ENCODE data around the gene COP1.

Gene COP1

DNA sequence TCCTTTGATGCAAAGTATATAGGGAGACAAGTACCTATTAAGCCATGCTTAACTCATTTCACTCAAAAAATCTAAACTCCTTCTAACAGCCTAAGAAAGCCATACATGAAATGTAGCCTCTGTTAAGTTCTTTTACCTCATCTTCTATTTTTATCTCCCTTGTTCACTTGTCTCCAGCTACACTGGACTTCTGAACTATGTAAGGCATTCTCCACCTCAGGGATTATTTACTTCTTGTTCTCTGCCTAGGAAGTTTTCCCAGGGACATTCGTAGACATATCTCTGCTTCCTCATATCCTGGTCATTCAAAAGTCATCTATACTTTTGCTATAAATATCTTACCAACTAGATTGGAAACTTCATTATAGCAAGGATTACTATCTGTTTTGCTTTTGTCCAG, 96.9 kb downstream of the COP1 start:
- H3K79me1 ChIP-seq (ENCODE audit: low read depth, low read length), result no peaks in the 10 kb centered on the region
- H2BK15ac ChIP-seq (ENCODE audit: low read length), result no peak overlapping the region
- H2AK5ac ChIP-seq (ENCODE audit: low read depth, low read length), result no peak overlapping the region
- no peak overlapping the region for H2BK12ac ChIP-seq (ENCODE audit: low read length)
- no peak for DNase-seq (ENCODE audit: low spot score)
- no peaks in the 10 kb centered on the region for H3K9me3 ChIP-seq (replicated peaks in 1 of 2; ENCODE audit: control insufficient read depth in 2 of 2, insufficient read depth in 1 of 2, low read depth in 1 of 2, low read length in 2 of 2)
- no peak overlapping the region for H4K8ac ChIP-seq (ENCODE audit: low read depth, low read length)
- H3K4ac ChIP-seq (ENCODE audit: low read length), result no peak overlapping the region
- no peaks in the 10 kb centered on the region for H3K4me1 ChIP-seq (ENCODE audit: control insufficient read depth in 2 of 2, insufficient read depth in 1 of 2, low read depth in 1 of 2, low read length in 2 of 2)
- H3K9ac ChIP-seq (ENCODE audit: low read depth, low read length, poor library complexity), result no peak overlapping the region
- no peak overlapping the region for H2AFZ ChIP-seq (ENCODE audit: low read length)
- no peak overlapping the region for H3K4me2 ChIP-seq (ENCODE audit: insufficient read depth, low read length, poor library complexity, severe bottlenecking)
- H2BK120ac ChIP-seq (ENCODE audit: low read depth, low read length), result no peak overlapping the region
- no peak overlapping the region for H2BK5ac ChIP-seq (ENCODE audit: low read length)
- H3K27me3 ChIP-seq (ENCODE audit: control insufficient read depth in 3 of 3, insufficient read depth in 3 of 3, low read depth in 1 of 3, low read length in 3 of 3), result no peaks in the 10 kb centered on the region
- no peak overlapping the region for H4K91ac ChIP-seq (ENCODE audit: low read depth, low read length, poor library complexity)
- WGBS, 2 donors (ENCODE audit: extremely low coverage in 2 of 2, insufficient read length in 2 of 2, insufficient replicate concordance in 1 of 2), result no CpG with 5 or more reads among the region's 1 CpG
- H3K36me3 ChIP-seq (replicated peaks in 1 of 2; ENCODE audit: control insufficient read depth in 2 of 2, insufficient read depth in 2 of 2, low read length in 2 of 2), result peaks cover 0 to 64% of the 10 kb centered on the region in 2 donors
- H3K18ac ChIP-seq (ENCODE audit: low read length), result no peak overlapping the region
- H3K14ac ChIP-seq (ENCODE audit: low read length), result no peak overlapping the region
- H3K27ac ChIP-seq (replicated peaks; ENCODE audit: low read length), result no peak overlapping the region
- H3K4me3 ChIP-seq (ENCODE audit: low read length in 2 of 2), result no peak overlapping the region
- H3K23ac ChIP-seq (ENCODE audit: low read depth, low read length, poor library complexity), result no peak overlapping the region

GRCh38 chr1:176102768-176103350, 104.2 kb downstream of the COP1 start:
- no peak overlapping the region for H3K4me3 ChIP-seq (ENCODE audit: low read length in 2 of 2)
- H3K9ac ChIP-seq (ENCODE audit: low read depth, low read length, poor library complexity), result no peak overlapping the region
- no peak overlapping the region for H3K4me2 ChIP-seq (ENCODE audit: insufficient read depth, low read length, poor library complexity, severe bottlenecking)
- H2AK5ac ChIP-seq (ENCODE audit: low read depth, low read length), result no peak overlapping the region
- peaks cover 4 to 20% of the 10 kb centered on the region in 2 donors for H3K9me3 ChIP-seq (replicated peaks in 1 of 2; ENCODE audit: control insufficient read depth in 2 of 2, insufficient read depth in 1 of 2, low read depth in 1 of 2, low read length in 2 of 2)
- H4K91ac ChIP-seq (ENCODE audit: low read depth, low read length, poor library complexity), result no peak overlapping the region
- no peak overlapping the region for H2AFZ ChIP-seq (ENCODE audit: low read length)
- H3K18ac ChIP-seq (ENCODE audit: low read length), result no peak overlapping the region
- no peak overlapping the region for H2BK120ac ChIP-seq (ENCODE audit: low read depth, low read length)
- H3K79me1 ChIP-seq (ENCODE audit: low read depth, low read length), result no peaks in the 10 kb centered on the region
- H2BK5ac ChIP-seq (ENCODE audit: low read length), result no peak overlapping the region
- no CpG with 5 or more reads among the region's 1 CpG for WGBS, 2 donors (ENCODE audit: extremely low coverage in 2 of 2, insufficient read length in 2 of 2, insufficient replicate concordance in 1 of 2)
- H4K8ac ChIP-seq (ENCODE audit: low read depth, low read length), result no peak overlapping the region
- H3K23ac ChIP-seq (ENCODE audit: low read depth, low read length, poor library complexity), result no peak overlapping the region
- H3K27me3 ChIP-seq (ENCODE audit: control insufficient read depth in 3 of 3, insufficient read depth in 3 of 3, low read depth in 1 of 3, low read length in 3 of 3), result no peaks in the 10 kb centered on the region
- H3K27ac ChIP-seq (replicated peaks; ENCODE audit: low read length), result no peak overlapping the region
- no peak overlapping the region for H2BK15ac ChIP-seq (ENCODE audit: low read length)
- no peak for DNase-seq (ENCODE audit: low spot score)
- H3K4ac ChIP-seq (ENCODE audit: low read length), result no peak overlapping the region
- no peaks in the 10 kb centered on the region for H3K4me1 ChIP-seq (ENCODE audit: control insufficient read depth in 2 of 2, insufficient read depth in 1 of 2, low read depth in 1 of 2, low read length in 2 of 2)
- H2BK12ac ChIP-seq (ENCODE audit: low read length), result no peak overlapping the region
- H3K14ac ChIP-seq (ENCODE audit: low read length), result no peak overlapping the region
- peaks cover 3 to 56% of the 10 kb centered on the region in 2 donors for H3K36me3 ChIP-seq (replicated peaks in 1 of 2; ENCODE audit: control insufficient read depth in 2 of 2, insufficient read depth in 2 of 2, low read length in 2 of 2)

DNA sequence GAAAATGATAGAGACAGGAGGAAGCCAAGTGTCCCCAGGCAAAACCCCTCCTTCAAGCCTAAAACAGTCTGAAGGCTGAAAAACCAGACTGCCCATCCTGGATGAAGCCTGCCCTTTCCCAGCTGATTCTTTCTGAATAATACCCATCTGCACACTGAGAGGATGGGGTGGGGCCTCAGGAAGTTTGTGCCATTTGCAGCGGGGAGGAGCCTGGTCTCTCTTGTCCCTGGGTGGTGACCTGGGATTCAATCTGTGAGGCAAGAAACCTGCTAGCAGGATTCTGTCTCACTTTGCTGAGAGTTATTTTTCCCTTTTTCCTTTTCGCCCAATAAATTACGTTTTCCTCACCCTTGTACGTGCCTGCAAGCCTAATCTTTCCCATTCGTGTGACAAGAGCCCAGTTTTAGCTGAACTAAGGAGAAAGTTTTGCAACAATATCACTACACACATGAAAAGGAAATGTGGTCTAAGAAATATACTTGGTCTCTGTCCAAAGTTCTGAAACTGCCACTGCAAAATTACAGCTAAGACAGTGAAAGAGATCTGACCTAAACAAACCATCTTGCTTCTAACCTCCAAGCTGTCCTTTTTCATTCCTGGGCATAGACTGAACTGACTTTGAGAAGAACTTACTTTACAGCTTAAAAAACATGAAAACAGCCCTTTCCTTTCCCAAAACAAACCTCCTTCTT, 105.0 kb downstream of the COP1 start:
- Histone ChIP-seq H2BK15ac (ENCODE audit: low read length) (no peak overlapping the region), H3K27ac (replicated peaks; ENCODE audit: low read length) (no peak overlapping the region), H3K27me3 (ENCODE audit: control insufficient read depth in 3 of 3, insufficient read depth in 3 of 3, low read depth in 1 of 3, low read length in 3 of 3) (no peaks in the 10 kb centered on the region), H3K4ac (ENCODE audit: low read length) (no peak overlapping the region), H2BK120ac (ENCODE audit: low read depth, low read length) (no peak overlapping the region), H3K4me2 (ENCODE audit: insufficient read depth, low read length, poor library complexity, severe bottlenecking) (no peak overlapping the region), H4K91ac (ENCODE audit: low read depth, low read length, poor library complexity) (no peak overlapping the region), H3K36me3 (replicated peaks in 1 of 2; ENCODE audit: control insufficient read depth in 2 of 2, insufficient read depth in 2 of 2, low read length in 2 of 2) (peaks cover 3 to 53% of the 10 kb centered on the region in 2 donors), H4K8ac (ENCODE audit: low read depth, low read length) (no peak overlapping the region), H3K4me1 (ENCODE audit: control insufficient read depth in 2 of 2, insufficient read depth in 1 of 2, low read depth in 1 of 2, low read length in 2 of 2) (no peaks in the 10 kb centered on the region), H3K23ac (ENCODE audit: low read depth, low read length, poor library complexity) (no peak overlapping the region), H2BK5ac (ENCODE audit: low read length) (no peak overlapping the region), H2AK5ac (ENCODE audit: low read depth, low read length) (no peak overlapping the region), H2BK12ac (ENCODE audit: low read length) (no peak overlapping the region), H2AFZ (ENCODE audit: low read length) (no peak overlapping the region), H3K4me3 (ENCODE audit: low read length in 2 of 2) (no peak overlapping the region), H3K79me1 (ENCODE audit: low read depth, low read length) (no peaks in the 10 kb centered on the region), H3K9me3 (replicated peaks in 1 of 2; ENCODE audit: control insufficient read depth in 2 of 2, insufficient read depth in 1 of 2, low read depth in 1 of 2, low read length in 2 of 2) (peaks cover 6 to 26% of the 10 kb centered on the region in 2 donors), H3K9ac (ENCODE audit: low read depth, low read length, poor library complexity) (no peak overlapping the region), H3K14ac (ENCODE audit: low read length) (no peak overlapping the region), H3K18ac (ENCODE audit: low read length) (no peak overlapping the region)
- no CpG with 5 or more reads among the region's 5 CpGs for WGBS, 2 donors (ENCODE audit: extremely low coverage in 2 of 2, insufficient read length in 2 of 2, insufficient replicate concordance in 1 of 2)
- DNase-seq (ENCODE audit: low spot score), result no peak

GRCh38 chr1:176098560-176098959, 108.5 kb downstream of the COP1 start:
- H3K36me3 ChIP-seq (replicated peaks in 1 of 2; ENCODE audit: control insufficient read depth in 2 of 2, insufficient read depth in 2 of 2, low read length in 2 of 2), result peaks cover 7 to 47% of the 10 kb centered on the region in 2 donors
- no peak overlapping the region for H3K4me3 ChIP-seq (ENCODE audit: low read length in 2 of 2)

More at GRCh38 chr1:176098560-176098959, 108.5 kb downstream of the COP1 start:
- H3K18ac ChIP-seq (ENCODE audit: low read length), result no peak overlapping the region
- no peak for DNase-seq (ENCODE audit: low spot score)
- H3K23ac ChIP-seq (ENCODE audit: low read depth, low read length, poor library complexity), result no peak overlapping the region
- no peak overlapping the region for H3K4ac ChIP-seq (ENCODE audit: low read length)
- H2BK5ac ChIP-seq (ENCODE audit: low read length), result no peak overlapping the region
- no peak overlapping the region for H2BK120ac ChIP-seq (ENCODE audit: low read depth, low read length)
- H3K27ac ChIP-seq (replicated peaks; ENCODE audit: low read length), result no peak overlapping the region
- no peak overlapping the region for H2AK5ac ChIP-seq (ENCODE audit: low read depth, low read length)
- WGBS, 2 donors (ENCODE audit: extremely low coverage in 2 of 2, insufficient read length in 2 of 2, insufficient replicate concordance in 1 of 2), result no CpG with 5 or more reads among the region's 2 CpGs
- H4K8ac ChIP-seq (ENCODE audit: low read depth, low read length), result no peak overlapping the region
- H4K91ac ChIP-seq (ENCODE audit: low read depth, low read length, poor library complexity), result no peak overlapping the region
- H3K4me2 ChIP-seq (ENCODE audit: insufficient read depth, low read length, poor library complexity, severe bottlenecking), result no peak overlapping the region
- no peak overlapping the region for H3K14ac ChIP-seq (ENCODE audit: low read length)
- H3K4me1 ChIP-seq (ENCODE audit: control insufficient read depth in 2 of 2, insufficient read depth in 1 of 2, low read depth in 1 of 2, low read length in 2 of 2), result no peaks in the 10 kb centered on the region
- H2BK15ac ChIP-seq (ENCODE audit: low read length), result no peak overlapping the region
- no peak overlapping the region for H2AFZ ChIP-seq (ENCODE audit: low read length)
- peaks cover 10 to 32% of the 10 kb centered on the region in 2 donors for H3K9me3 ChIP-seq (replicated peaks in 1 of 2; ENCODE audit: control insufficient read depth in 2 of 2, insufficient read depth in 1 of 2, low read depth in 1 of 2, low read length in 2 of 2)
- no peaks in the 10 kb centered on the region for H3K27me3 ChIP-seq (ENCODE audit: control insufficient read depth in 3 of 3, insufficient read depth in 3 of 3, low read depth in 1 of 3, low read length in 3 of 3)
- no peak overlapping the region for H3K9ac ChIP-seq (ENCODE audit: low read depth, low read length, poor library complexity)
- H2BK12ac ChIP-seq (ENCODE audit: low read length), result no peak overlapping the region
- H3K79me1 ChIP-seq (ENCODE audit: low read depth, low read length), result no peaks in the 10 kb centered on the region

Data from neuronal stem cell (in vitro differentiated cells).